Osteoblast (primary cell): ENCODE results near the gene CKAP2L. TPM values are rescaled to one million over a fixed set of nuclear protein-coding genes. Genes with fewer than 3 reads are reported as not detected.

Experiments used
- DNase-seq: peaks from one replicate; pipeline ENCODE4 v3.0.0; 2011; ENCODE audit warnings: low spot score, mixed read lengths; ENCODE audit not compliant: insufficient read length; ENCODE audit errors: missing footprints
- H2AFZ ChIP-seq: 2 replicates; pipeline ENCODE4 v1.6.0; 2011; ENCODE audit warnings: mild to moderate bottlenecking, low read length
- H3K27ac ChIP-seq: 2 replicates; pipeline ENCODE4 v1.5.1; 2011; ENCODE audit warnings: mild to moderate bottlenecking, low read depth, low read length, moderate library complexity
- H3K27me3 ChIP-seq: 2 replicates; pipeline ENCODE4 v1.6.0; 2012; ENCODE audit warnings: mild to moderate bottlenecking, control low read depth, inconsistent platforms, low read length, moderate library complexity; ENCODE audit not compliant: insufficient read depth
- H3K36me3 ChIP-seq: 2 replicates; pipeline ENCODE4 v1.5.1; 2011; ENCODE audit warnings: mild to moderate bottlenecking, low read length, control low read depth, moderate library complexity; ENCODE audit not compliant: insufficient read depth
- H3K4me1 ChIP-seq: 2 replicates; pipeline ENCODE4 v1.5.1; 2011; ENCODE audit warnings: mild to moderate bottlenecking, low read length, control low read depth, moderate library complexity; ENCODE audit not compliant: insufficient read depth
- H3K4me2 ChIP-seq: 2 replicates; pipeline ENCODE4 v1.6.0; 2011; ENCODE audit warnings: mild to moderate bottlenecking, low read length; ENCODE audit not compliant: insufficient read depth
- H3K4me3 ChIP-seq: fragments of 200-600 bp; sonication (generic); 3 replicates; pipeline ENCODE4 v1.5.1; 2012; ENCODE audit warnings: mild to moderate bottlenecking, low read length, inconsistent platforms; ENCODE audit not compliant: insufficient read depth
- H3K79me2 ChIP-seq: 2 replicates; pipeline ENCODE4 v1.6.0; 2012; ENCODE audit warnings: mild to moderate bottlenecking, low read length, control low read depth, inconsistent platforms; ENCODE audit not compliant: insufficient read depth
- H3K9me3 ChIP-seq: 2 replicates; pipeline ENCODE4 v1.5.1; 2011; ENCODE audit warnings: low read depth, low read length, control low read depth
- H4K20me1 ChIP-seq: 2 replicates; pipeline ENCODE4 v1.6.0; 2012; ENCODE audit warnings: mild to moderate bottlenecking, low read length, control low read depth; ENCODE audit not compliant: insufficient read depth
- CTCF ChIP-seq: IDR thresholded peaks from 2 replicates; pipeline ENCODE4 v1.5.1; 2011; ENCODE audit warnings: mild to moderate bottlenecking, low read depth, low read length, moderate library complexity; ENCODE audit errors: extremely low read depth
- total RNA-seq: library from RNA; depleted of rRNA; stranded (reverse); fragments of >200 nt; gene quantifications from 2 replicates; pipeline ENCODE4 v1.2.3, GENCODE V29; 2012

CKAP2L gene
- total RNA-seq, 1 donor, result 1.1 TPM

GRCh38 chr2:112737542-112738232 is 26.7 kb downstream of the CKAP2L start:
- Histone ChIP-seq H3K4me1 (peaks cover 18% of the 10 kb centered on the region), H3K9me3 (no peaks in the 10 kb centered on the region), H3K4me2 (peak overlapping the region; percentile 9), H3K36me3 (peaks cover 27% of the 10 kb centered on the region), H4K20me1 (no peaks in the 10 kb centered on the region), H3K79me2 (no peaks in the 10 kb centered on the region), H3K27me3 (no peaks in the 10 kb centered on the region), H2AFZ (no peak overlapping the region), H3K27ac (peak overlapping the region; percentile 56), H3K4me3 (no peak overlapping the region)
- no peak for TF ChIP-seq CTCF
- DNase-seq, result no peak

- no peak for TF ChIP-seq CTCF
- H3K4me2 ChIP-seq, result no peak overlapping the region
- H2AFZ ChIP-seq, result no peak overlapping the region
- no peaks in the 10 kb centered on the region for H3K79me2 ChIP-seq
- no peaks in the 10 kb centered on the region for H3K27me3 ChIP-seq
- H3K4me3 ChIP-seq, result no peak overlapping the region
- H3K27ac ChIP-seq, result no peak overlapping the region
- H3K36me3 ChIP-seq, result no peaks in the 10 kb centered on the region
- no peaks in the 10 kb centered on the region for H3K9me3 ChIP-seq
- peaks cover 18% of the 10 kb centered on the region for H3K4me1 ChIP-seq
- no peak for DNase-seq
- H4K20me1 ChIP-seq, result no peaks in the 10 kb centered on the region
These were observed 30.5 kb downstream of the CKAP2L start for GRCh38 chr2:112733871-112734270.

- DNase-seq, result no peak
- no peaks in the 10 kb centered on the region for H4K20me1 ChIP-seq
- no peak overlapping the region for H3K4me2 ChIP-seq
- H3K79me2 ChIP-seq, result no peaks in the 10 kb centered on the region
- peak overlapping the region; percentile 41 for H2AFZ ChIP-seq
- H3K27ac ChIP-seq, result no peak overlapping the region
- peaks cover 18% of the 10 kb centered on the region for H3K4me1 ChIP-seq
- TF ChIP-seq CTCF, result no peak
- H3K27me3 ChIP-seq, result no peaks in the 10 kb centered on the region
- H3K9me3 ChIP-seq, result no peaks in the 10 kb centered on the region
- no peaks in the 10 kb centered on the region for H3K36me3 ChIP-seq
- H3K4me3 ChIP-seq, result no peak overlapping the region
These were observed 31.0 kb downstream of the CKAP2L start for GRCh38 chr2:112733456-112733855.

GRCh38 chr2:112731479-112731878 is 32.9 kb downstream of the CKAP2L start:
- TF ChIP-seq CTCF, result no peak
- no peaks in the 10 kb centered on the region for H3K36me3 ChIP-seq
- no peak overlapping the region for H3K27ac ChIP-seq
- H4K20me1 ChIP-seq, result no peaks in the 10 kb centered on the region
- H3K27me3 ChIP-seq, result no peaks in the 10 kb centered on the region
- no peaks in the 10 kb centered on the region for H3K9me3 ChIP-seq
- no peak overlapping the region for H3K4me2 ChIP-seq
- peaks cover 1% of the 10 kb centered on the region for H3K4me1 ChIP-seq
- DNase-seq, result no peak
- no peak overlapping the region for H3K4me3 ChIP-seq
- no peaks in the 10 kb centered on the region for H3K79me2 ChIP-seq
- H2AFZ ChIP-seq, result no peak overlapping the region
